OCI-M1 (cell line): ENCODE results near the gene PPP1R7.

Experiments used
- DNase-seq: peaks from one replicate; lab custom pipeline; 2025; lab: John Stamatoyannopoulos, UW

Gene PPP1R7

DNA sequence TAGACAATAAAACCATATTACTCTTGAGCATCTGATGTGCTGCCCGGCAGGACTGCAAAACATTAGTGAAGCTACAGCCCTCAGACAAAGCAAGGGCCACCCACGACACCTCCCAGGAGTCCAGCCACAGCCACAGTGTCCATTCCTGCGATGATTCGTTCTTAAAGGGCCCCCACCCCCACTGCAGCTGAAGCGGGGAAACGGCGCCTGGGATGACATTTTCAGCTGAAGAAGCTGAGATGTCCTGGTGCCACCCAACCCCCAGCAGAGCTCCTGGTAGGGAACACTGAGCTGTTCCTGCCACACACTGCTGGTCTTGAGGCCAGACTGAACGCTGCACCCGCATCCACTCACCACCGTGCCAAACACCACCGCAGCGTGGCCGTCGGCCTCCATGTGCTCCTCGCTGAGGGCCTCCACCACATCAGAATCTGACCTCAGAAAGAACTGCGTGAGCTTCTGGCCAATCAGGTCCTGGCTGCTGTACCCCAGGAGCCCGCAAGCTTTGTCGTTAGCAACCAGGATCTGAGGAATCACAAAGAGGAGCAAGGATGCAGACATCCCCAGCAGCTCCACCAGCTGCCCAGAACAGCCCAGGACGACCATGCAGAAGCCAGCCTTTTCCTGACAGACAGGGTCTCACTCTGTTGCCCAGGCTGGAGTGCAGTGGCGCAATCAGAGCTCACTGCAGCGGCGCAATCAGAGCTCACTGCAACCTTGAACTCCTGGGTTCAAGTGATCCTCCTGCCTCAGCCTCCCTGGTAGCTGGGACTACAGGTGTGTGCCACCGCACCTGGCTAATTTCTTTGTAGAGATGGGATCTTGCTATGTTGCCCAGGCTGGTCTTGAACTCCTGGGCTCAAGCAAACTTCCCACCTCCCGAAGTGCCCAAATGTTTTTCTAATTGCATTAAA lies 10.5 kb upstream of the PPP1R7 start:
- no peak for DNase-seq

GRCh38 chr2:241140445-241140840 lies 9.8 kb upstream of the PPP1R7 start:
- no peak for DNase-seq

GRCh38 chr2:241141214-241141770 lies 9.0 kb upstream of the PPP1R7 start:
- no peak for DNase-seq

GRCh38 chr2:241142063-241142462 lies 8.2 kb upstream of the PPP1R7 start:
- no peak for DNase-seq

- no peak for DNase-seq
Observed at GRCh38 chr2:241142593-241142992, 7.7 kb upstream of the PPP1R7 start.

DNA sequence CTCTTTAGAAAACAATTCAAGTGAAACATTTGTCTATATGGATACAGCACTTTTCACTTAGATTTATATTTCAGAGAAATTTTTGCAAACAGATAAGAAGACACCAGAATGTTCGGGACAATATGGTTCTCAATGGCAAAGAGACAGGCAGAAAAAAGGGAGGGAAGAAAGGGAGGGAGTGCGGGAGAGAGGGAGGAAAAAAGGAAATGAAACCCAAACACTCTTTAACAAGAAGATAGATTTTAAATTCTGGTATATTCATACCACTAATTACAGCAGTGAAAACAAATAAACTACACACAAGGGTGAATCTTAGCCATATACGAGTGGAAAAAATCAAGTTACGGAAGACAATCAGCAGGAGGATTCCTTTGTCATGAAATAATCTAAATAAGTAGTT lies 4.0 kb upstream of the PPP1R7 start:
- DNase-seq, result no peak

DNA sequence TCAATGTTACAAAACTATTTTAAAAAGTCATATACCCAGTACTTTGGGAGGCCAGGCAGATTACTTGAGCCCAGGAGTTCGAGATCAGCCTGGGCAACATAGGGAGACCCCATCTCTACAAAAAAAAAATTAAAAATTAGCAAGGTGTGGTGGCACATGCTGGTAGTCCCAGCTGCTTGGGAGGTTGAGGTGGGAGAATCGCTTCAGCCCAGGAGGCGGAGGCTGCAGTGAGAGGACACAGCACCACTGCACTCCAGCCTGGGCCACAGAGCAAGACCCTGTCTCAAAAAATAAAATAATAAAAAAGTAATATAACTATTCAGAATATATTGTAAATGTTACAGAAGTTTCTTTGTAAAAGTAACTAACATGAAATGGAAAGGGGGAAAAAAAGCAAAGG lies 2.9 kb upstream of the PPP1R7 start:
- DNase-seq, result no peak

DNA sequence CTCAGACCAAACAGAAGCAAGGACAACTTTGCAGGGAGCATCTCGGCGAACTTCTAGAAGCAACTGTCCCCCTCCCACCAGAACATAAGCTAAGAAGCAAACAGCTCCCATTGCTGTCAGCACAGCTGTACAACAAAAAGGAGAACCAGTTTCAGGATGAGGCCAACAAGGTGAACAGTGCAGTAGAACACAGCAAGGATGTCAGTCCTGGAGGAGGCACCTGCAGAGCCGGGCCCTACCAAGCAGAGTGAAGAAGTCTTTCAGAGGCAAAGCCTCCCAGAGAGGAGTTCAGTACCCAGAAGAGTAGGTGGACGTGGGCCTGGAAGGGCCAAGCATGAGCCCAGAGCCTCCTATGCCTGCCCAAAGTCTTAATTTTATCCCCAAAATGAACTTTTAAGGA lies 2.0 kb upstream of the PPP1R7 start:
- DNase-seq, result peak; percentile 12

- peak; percentile 95 for DNase-seq
Observed at GRCh38 chr2:241148891-241149674, 1.2 kb upstream of the PPP1R7 start, which contains the start of gene PASK. Gene PASK, minus strand, starts transcription at chr2:241149472. Its CDS starts 6,440 bp downstream, at chr2:241143032.

GRCh38 chr2:241149675-241149924 lies 667 bp upstream of the PPP1R7 start:
- DNase-seq, result no peak

DNA sequence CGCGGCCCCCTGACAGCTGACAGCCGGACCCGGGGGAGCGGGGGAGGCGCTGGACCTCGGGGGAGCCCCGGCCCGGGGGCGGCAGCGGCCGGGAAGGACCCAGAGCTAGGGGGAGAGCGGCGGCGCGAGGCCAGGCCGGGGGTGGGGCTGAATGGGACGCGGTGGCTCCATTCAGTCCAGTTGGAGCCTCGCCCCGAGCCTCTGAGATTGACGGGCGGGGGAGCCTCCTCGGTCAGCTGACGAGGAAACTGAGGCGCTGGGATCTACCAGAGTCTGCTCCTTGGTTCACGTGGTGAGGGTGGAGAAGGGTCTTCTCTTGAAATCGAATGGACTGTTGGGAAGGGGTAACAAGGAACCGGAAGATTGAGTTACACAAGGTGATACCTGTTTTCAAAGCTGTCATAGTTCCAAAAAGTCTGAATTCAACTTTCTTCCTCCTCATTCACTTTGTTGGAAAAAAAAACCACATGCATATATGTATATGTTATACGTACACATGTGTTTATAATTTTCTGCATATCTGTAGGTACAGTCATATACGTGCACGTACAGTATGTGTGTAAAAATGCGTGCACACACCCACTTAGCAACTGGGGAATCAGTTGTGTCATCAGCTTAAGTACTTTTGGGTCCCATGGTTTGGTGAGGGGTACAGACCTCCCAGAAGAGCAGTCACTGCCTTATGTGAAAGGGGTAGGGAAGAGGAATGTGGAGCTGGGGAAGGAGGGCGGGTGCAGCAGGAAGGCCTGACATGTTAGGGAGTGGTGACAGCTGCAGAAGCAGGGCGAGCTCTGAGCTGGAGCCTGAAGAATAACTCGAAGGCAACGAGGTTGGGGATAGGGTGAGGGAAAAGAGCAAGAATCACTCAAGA lies 628 bp downstream of the PPP1R7 start:
- DNase-seq, result peak; percentile 32

- DNase-seq, result no peak
Observed at GRCh38 chr2:241151934-241152660, 1.8 kb downstream of the PPP1R7 start.

DNA sequence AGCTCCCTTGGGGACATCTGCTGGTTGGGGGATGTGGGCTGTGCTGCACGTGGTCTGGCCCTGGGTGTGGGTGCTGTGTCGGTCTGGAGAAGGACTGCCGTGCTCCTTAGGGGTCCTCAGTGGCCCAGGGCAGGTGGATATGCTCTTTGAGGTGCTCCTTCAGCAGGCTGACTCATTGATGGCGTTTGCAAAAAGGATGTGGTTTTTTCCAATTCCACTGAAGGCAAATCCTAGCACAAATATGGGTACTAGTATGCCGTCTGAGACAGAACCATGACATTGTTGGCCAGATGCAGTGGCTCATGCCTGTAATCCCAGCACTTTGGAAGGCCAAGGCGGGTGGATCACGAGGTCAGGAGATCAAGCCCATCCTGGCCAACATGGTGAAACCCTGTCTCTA lies 3.3 kb downstream of the PPP1R7 start:
- no peak for DNase-seq

GRCh38 chr2:241154915-241155314 lies 4.6 kb downstream of the PPP1R7 start:
- DNase-seq, result no peak

DNA sequence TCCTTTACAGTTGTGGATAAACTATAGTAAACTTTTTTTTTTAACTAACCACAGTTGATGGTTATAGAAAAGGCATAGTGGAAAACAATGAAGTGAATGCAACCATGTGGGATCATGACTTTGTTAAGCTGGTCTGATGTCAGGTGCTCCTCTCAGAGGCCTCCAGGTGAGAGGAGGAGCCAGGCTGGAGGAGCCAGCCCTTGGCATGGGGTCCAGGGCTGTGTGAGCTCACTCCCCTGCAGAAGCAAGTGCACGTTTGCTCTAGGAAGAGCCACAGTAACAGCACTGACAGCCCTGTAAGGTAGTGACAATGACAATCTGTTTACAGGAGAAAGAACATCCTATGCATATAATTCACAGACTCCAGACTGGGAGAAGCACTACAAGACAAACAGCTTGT lies 5.7 kb downstream of the PPP1R7 start:
- DNase-seq, result no peak

- DNase-seq, result peak; percentile 72
Observed at GRCh38 chr2:241156971-241157441, 6.7 kb downstream of the PPP1R7 start.

GRCh38 chr2:241157841-241158545 lies 7.7 kb downstream of the PPP1R7 start:
- no peak for DNase-seq

- DNase-seq, result no peak
Observed at GRCh38 chr2:241158546-241158900, 8.3 kb downstream of the PPP1R7 start.

GRCh38 chr2:241159116-241159515 lies 8.8 kb downstream of the PPP1R7 start:
- DNase-seq, result no peak

DNA sequence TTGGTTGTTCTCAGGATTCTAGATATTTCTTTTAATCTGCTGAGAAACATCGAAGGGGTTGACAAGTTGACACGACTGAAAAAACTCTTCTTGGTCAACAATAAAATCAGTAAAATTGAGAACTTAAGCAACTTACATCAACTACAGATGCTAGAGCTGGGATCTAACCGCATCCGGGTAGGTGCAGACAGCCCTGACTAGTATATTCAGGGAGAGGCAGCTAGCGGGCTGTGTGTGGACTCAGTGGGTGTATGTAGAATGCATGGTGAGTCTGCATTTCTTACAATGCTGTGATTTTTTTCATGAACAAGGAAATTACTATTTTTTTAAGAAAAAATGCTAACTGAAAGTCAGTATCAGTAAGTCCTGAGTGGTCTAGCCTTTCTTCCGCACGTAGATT lies 10.1 kb downstream of the PPP1R7 start:
- no peak for DNase-seq
